GM23338 (cell line): ENCODE measurements around the gene MTCL1.

Experiments
- CREB1 ChIP-seq: fragments of 250-450 bp; sonication (Bioruptor Pico); IDR thresholded peaks from 2 replicates; pipeline ENCODE4 v1.5.0; 2020; ENCODE audit warnings: low read depth, mild to moderate bottlenecking, moderate library complexity
- ETS1 ChIP-seq: IDR thresholded peaks from 2 replicates; pipeline ENCODE4 v1.6.1; 2016; ENCODE audit warnings: antibody characterized with exemption
- EZH2 ChIP-seq: fragments of 200-600 bp; sonication (generic); IDR thresholded peaks from one replicate; pipeline ENCODE4 v1.8.0; 2017; ENCODE audit warnings: antibody characterized with exemption, mild to moderate bottlenecking, low read depth; ENCODE audit not compliant: unreplicated experiment
- EZH2phosphoT487 ChIP-seq: fragments of 200-600 bp; sonication (generic); IDR thresholded peaks from one replicate; pipeline ENCODE4 v1.8.1; 2018; ENCODE audit warnings: antibody characterized with exemption; ENCODE audit not compliant: unreplicated experiment
- JUNB ChIP-seq: IDR thresholded peaks from one replicate; pipeline ENCODE4 v1.6.1; 2016; ENCODE audit warnings: antibody characterized with exemption; ENCODE audit not compliant: unreplicated experiment
- NANOG ChIP-seq: IDR thresholded peaks from 2 replicates; pipeline ENCODE4 v1.6.1; 2016; ENCODE audit warnings: antibody characterized with exemption, borderline replicate concordance
- POLR2AphosphoS5 ChIP-seq: IDR thresholded peaks from 2 replicates; pipeline ENCODE4 v1.6.1; 2016; ENCODE audit warnings: antibody characterized with exemption, low read depth
- STAT1 ChIP-seq: IDR thresholded peaks from one replicate; pipeline ENCODE4 v1.6.1; 2016; ENCODE audit warnings: antibody characterized with exemption; ENCODE audit not compliant: unreplicated experiment
- ZNF114 ChIP-seq: fragments of 250-450 bp; sonication (Bioruptor Pico); IDR thresholded peaks from 2 replicates; pipeline ENCODE4 v1.5.0; 2020; ENCODE audit warnings: mild to moderate bottlenecking, moderate library complexity
- ZNF331 ChIP-seq: fragments of 250-450 bp; sonication (Bioruptor Pico); IDR thresholded peaks from 2 replicates; pipeline ENCODE4 v1.5.0; 2020; ENCODE audit warnings: low read depth, mild to moderate bottlenecking, moderate library complexity
- TF ChIP-seq, protein P1 (sequence below), 2 experiments: fragments of 200-600 bp in 1 of 2; sonication (generic) in 1 of 2; conservative IDR thresholded peaks; 2 replicates each; pipeline versions ENCODE4 v1.5.1 to v1.6.1; 2016 to 2017; ENCODE audit warnings: antibody characterized with exemption in 2 of 2, low read depth in 2 of 2, mild to moderate bottlenecking in 2 of 2, moderate library complexity in 1 of 2
- TF ChIP-seq, protein P2 (sequence below): IDR thresholded peaks from one replicate; pipeline ENCODE4 v1.6.1; 2018; ENCODE audit warnings: antibody characterized with exemption; ENCODE audit not compliant: unreplicated experiment
- TF ChIP-seq, protein P3 (sequence below): fragments of 250-450 bp; sonication (Bioruptor Pico); IDR thresholded peaks from 2 replicates; pipeline ENCODE4 v1.5.0; 2020; ENCODE audit warnings: mild to moderate bottlenecking, moderate library complexity

GRCh38 chr18:8685914-8686216 is 19.5 kb upstream of the MTCL1 start:
- TF ChIP-seq, protein P1, sequence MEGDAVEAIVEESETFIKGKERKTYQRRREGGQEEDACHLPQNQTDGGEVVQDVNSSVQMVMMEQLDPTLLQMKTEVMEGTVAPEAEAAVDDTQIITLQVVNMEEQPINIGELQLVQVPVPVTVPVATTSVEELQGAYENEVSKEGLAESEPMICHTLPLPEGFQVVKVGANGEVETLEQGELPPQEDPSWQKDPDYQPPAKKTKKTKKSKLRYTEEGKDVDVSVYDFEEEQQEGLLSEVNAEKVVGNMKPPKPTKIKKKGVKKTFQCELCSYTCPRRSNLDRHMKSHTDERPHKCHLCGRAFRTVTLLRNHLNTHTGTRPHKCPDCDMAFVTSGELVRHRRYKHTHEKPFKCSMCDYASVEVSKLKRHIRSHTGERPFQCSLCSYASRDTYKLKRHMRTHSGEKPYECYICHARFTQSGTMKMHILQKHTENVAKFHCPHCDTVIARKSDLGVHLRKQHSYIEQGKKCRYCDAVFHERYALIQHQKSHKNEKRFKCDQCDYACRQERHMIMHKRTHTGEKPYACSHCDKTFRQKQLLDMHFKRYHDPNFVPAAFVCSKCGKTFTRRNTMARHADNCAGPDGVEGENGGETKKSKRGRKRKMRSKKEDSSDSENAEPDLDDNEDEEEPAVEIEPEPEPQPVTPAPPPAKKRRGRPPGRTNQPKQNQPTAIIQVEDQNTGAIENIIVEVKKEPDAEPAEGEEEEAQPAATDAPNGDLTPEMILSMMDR (conservative IDR thresholded peaks at IDR 0.05; ENCODE audit: low read depth in 2 of 2), result no peak
- TF ChIP-seq EZH2 (no peak), CREB1 (no peak), POLR2AphosphoS5 (no peak), ETS1 (no peak), JUNB (no peak), EZH2phosphoT487 (no peak), ZNF114 (CRISPR knock-in tag) (no peak), STAT1 (no peak), ZNF331 (CRISPR knock-in tag) (no peak), NANOG (no peak)
- TF ChIP-seq, protein P2, sequence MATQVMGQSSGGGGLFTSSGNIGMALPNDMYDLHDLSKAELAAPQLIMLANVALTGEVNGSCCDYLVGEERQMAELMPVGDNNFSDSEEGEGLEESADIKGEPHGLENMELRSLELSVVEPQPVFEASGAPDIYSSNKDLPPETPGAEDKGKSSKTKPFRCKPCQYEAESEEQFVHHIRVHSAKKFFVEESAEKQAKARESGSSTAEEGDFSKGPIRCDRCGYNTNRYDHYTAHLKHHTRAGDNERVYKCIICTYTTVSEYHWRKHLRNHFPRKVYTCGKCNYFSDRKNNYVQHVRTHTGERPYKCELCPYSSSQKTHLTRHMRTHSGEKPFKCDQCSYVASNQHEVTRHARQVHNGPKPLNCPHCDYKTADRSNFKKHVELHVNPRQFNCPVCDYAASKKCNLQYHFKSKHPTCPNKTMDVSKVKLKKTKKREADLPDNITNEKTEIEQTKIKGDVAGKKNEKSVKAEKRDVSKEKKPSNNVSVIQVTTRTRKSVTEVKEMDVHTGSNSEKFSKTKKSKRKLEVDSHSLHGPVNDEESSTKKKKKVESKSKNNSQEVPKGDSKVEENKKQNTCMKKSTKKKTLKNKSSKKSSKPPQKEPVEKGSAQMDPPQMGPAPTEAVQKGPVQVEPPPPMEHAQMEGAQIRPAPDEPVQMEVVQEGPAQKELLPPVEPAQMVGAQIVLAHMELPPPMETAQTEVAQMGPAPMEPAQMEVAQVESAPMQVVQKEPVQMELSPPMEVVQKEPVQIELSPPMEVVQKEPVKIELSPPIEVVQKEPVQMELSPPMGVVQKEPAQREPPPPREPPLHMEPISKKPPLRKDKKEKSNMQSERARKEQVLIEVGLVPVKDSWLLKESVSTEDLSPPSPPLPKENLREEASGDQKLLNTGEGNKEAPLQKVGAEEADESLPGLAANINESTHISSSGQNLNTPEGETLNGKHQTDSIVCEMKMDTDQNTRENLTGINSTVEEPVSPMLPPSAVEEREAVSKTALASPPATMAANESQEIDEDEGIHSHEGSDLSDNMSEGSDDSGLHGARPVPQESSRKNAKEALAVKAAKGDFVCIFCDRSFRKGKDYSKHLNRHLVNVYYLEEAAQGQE, result no peak
- TF ChIP-seq, protein P3, sequence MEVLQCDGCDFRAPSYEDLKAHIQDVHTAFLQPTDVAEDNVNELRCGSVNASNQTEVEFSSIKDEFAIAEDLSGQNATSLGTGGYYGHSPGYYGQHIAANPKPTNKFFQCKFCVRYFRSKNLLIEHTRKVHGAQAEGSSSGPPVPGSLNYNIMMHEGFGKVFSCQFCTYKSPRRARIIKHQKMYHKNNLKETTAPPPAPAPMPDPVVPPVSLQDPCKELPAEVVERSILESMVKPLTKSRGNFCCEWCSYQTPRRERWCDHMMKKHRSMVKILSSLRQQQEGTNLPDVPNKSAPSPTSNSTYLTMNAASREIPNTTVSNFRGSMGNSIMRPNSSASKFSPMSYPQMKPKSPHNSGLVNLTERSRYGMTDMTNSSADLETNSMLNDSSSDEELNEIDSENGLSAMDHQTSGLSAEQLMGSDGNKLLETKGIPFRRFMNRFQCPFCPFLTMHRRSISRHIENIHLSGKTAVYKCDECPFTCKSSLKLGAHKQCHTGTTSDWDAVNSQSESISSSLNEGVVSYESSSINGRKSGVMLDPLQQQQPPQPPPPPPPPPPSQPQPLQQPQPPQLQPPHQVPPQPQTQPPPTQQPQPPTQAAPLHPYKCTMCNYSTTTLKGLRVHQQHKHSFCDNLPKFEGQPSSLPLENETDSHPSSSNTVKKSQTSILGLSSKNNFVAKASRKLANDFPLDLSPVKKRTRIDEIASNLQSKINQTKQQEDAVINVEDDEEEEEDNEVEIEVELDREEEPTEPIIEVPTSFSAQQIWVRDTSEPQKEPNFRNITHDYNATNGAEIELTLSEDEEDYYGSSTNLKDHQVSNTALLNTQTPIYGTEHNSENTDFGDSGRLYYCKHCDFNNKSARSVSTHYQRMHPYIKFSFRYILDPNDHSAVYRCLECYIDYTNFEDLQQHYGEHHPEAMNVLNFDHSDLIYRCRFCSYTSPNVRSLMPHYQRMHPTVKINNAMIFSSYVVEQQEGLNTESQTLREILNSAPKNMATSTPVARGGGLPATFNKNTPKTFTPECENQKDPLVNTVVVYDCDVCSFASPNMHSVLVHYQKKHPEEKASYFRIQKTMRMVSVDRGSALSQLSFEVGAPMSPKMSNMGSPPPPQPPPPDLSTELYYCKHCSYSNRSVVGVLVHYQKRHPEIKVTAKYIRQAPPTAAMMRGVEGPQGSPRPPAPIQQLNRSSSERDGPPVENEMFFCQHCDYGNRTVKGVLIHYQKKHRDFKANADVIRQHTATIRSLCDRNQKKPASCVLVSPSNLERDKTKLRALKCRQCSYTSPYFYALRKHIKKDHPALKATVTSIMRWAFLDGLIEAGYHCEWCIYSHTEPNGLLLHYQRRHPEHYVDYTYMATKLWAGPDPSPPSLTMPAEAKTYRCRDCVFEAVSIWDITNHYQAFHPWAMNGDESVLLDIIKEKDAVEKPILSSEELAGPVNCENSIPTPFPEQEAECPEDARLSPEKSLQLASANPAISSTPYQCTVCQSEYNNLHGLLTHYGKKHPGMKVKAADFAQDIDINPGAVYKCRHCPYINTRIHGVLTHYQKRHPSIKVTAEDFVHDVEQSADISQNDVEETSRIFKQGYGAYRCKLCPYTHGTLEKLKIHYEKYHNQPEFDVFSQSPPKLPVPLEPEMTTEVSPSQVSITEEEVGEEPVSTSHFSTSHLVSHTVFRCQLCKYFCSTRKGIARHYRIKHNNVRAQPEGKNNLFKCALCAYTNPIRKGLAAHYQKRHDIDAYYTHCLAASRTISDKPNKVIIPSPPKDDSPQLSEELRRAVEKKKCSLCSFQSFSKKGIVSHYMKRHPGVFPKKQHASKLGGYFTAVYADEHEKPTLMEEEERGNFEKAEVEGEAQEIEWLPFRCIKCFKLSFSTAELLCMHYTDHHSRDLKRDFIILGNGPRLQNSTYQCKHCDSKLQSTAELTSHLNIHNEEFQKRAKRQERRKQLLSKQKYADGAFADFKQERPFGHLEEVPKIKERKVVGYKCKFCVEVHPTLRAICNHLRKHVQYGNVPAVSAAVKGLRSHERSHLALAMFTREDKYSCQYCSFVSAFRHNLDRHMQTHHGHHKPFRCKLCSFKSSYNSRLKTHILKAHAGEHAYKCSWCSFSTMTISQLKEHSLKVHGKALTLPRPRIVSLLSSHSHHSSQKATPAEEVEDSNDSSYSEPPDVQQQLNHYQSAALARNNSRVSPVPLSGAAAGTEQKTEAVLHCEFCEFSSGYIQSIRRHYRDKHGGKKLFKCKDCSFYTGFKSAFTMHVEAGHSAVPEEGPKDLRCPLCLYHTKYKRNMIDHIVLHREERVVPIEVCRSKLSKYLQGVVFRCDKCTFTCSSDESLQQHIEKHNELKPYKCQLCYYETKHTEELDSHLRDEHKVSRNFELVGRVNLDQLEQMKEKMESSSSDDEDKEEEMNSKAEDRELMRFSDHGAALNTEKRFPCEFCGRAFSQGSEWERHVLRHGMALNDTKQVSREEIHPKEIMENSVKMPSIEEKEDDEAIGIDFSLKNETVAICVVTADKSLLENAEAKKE, result no peak
